Neuronal stem cell (in vitro differentiated cells): ENCODE data around the gene VANGL1. TPM values are rescaled to one million over a fixed set of nuclear protein-coding genes. Genes with fewer than 3 reads are reported as not detected.

Experiments used
- DNase-seq: peaks from one replicate; pipeline ENCODE4 v3.0.0-alpha.2; 2013; ENCODE audit warnings: low spot score
- H2AFZ ChIP-seq: one replicate; pipeline ENCODE4 v1.6.1; 2013; ENCODE audit warnings: mild to moderate bottlenecking, low read length, inconsistent platforms
- H2AK5ac ChIP-seq: 2 replicates; pipeline ENCODE4 v1.6.1; 2013; ENCODE audit warnings: low read depth, mild to moderate bottlenecking, inconsistent platforms, low read length, moderate library complexity, mixed read lengths
- H2BK120ac ChIP-seq: 2 replicates; pipeline ENCODE4 v1.6.1; 2013; ENCODE audit warnings: low read depth, mild to moderate bottlenecking, inconsistent platforms, low read length, moderate library complexity, mixed read lengths
- H2BK12ac ChIP-seq: one replicate; pipeline ENCODE4 v1.6.1; 2013; ENCODE audit warnings: low read length, inconsistent platforms
- H2BK15ac ChIP-seq: 2 replicates; pipeline ENCODE4 v1.6.1; 2013; ENCODE audit warnings: mild to moderate bottlenecking, low read length, inconsistent platforms, mixed read lengths
- H2BK5ac ChIP-seq: one replicate; pipeline ENCODE4 v1.6.1; 2013; ENCODE audit warnings: inconsistent platforms, mild to moderate bottlenecking, low read length, moderate library complexity
- H3K14ac ChIP-seq: one replicate; pipeline ENCODE4 v1.6.1; 2013; ENCODE audit warnings: low read length, inconsistent platforms
- H3K18ac ChIP-seq: 2 replicates; pipeline ENCODE4 v1.6.1; 2013; ENCODE audit warnings: low read length, inconsistent platforms
- H3K23ac ChIP-seq: 2 replicates; pipeline ENCODE4 v1.6.1; 2013; ENCODE audit warnings: low read depth, mild to moderate bottlenecking, mixed read lengths, low read length, inconsistent platforms; ENCODE audit not compliant: poor library complexity
- H3K27ac ChIP-seq: replicated peaks from 3 replicates; pipeline ENCODE4 v1.5.1; 2013; ENCODE audit warnings: low read length, inconsistent platforms
- H3K27me3 ChIP-seq, 3 experiments: 2 replicates each; pipeline ENCODE4 v1.6.1; 2013; ENCODE audit warnings: low read length in 3 of 3, mild to moderate bottlenecking in 2 of 3, inconsistent platforms in 1 of 3, low read depth in 1 of 3, mixed read lengths in 1 of 3, moderate library complexity in 1 of 3; ENCODE audit not compliant: control insufficient read depth in 3 of 3, insufficient read depth in 3 of 3
- H3K36me3 ChIP-seq, 2 donors: replicated peaks in 1 of 2; 2 replicates each; pipeline ENCODE4 v1.6.1; 2013; ENCODE audit warnings: low read length in 2 of 2; ENCODE audit not compliant: control insufficient read depth in 2 of 2, insufficient read depth in 2 of 2
- H3K4ac ChIP-seq: 2 replicates; pipeline ENCODE4 v1.6.1; 2013; ENCODE audit warnings: inconsistent platforms, mild to moderate bottlenecking, low read length, moderate library complexity
- H3K4me1 ChIP-seq, 2 donors: 1 replicate in 1 of 2; 2 replicates in 1 of 2; pipeline ENCODE4 v1.6.1; 2013; ENCODE audit warnings: low read length in 2 of 2, low read depth in 1 of 2; ENCODE audit not compliant: control insufficient read depth in 2 of 2, insufficient read depth in 1 of 2
- H3K4me2 ChIP-seq: one replicate; pipeline ENCODE4 v1.6.1; 2013; ENCODE audit warnings: mild to moderate bottlenecking, low read length, inconsistent platforms; ENCODE audit not compliant: insufficient read depth, poor library complexity, severe bottlenecking
- H3K4me3 ChIP-seq, 2 donors: 2 replicates each; pipeline ENCODE4 v1.5.1; 2013; ENCODE audit warnings: low read length in 2 of 2, mild to moderate bottlenecking in 2 of 2, inconsistent platforms in 1 of 2, moderate library complexity in 1 of 2
- H3K79me1 ChIP-seq: one replicate; pipeline ENCODE4 v1.6.1; 2013; ENCODE audit warnings: low read depth, mild to moderate bottlenecking, inconsistent platforms, low read length, moderate library complexity
- H3K9ac ChIP-seq: one replicate; pipeline ENCODE4 v1.6.1; 2013; ENCODE audit warnings: mild to moderate bottlenecking, low read depth, low read length, inconsistent platforms; ENCODE audit not compliant: poor library complexity
- H3K9me3 ChIP-seq, 2 donors: replicated peaks in 1 of 2; 2 replicates each; pipeline versions ENCODE3 to v1.6.1; 2013; ENCODE audit warnings: low read length in 2 of 2, mild to moderate bottlenecking in 2 of 2, inconsistent platforms in 1 of 2, low read depth in 1 of 2, mixed read lengths in 1 of 2, moderate library complexity in 1 of 2; ENCODE audit not compliant: control insufficient read depth in 2 of 2, insufficient read depth in 1 of 2
- H4K8ac ChIP-seq: one replicate; pipeline ENCODE4 v1.6.1; 2013; ENCODE audit warnings: low read depth, mild to moderate bottlenecking, inconsistent platforms, low read length, moderate library complexity
- H4K91ac ChIP-seq: one replicate; pipeline ENCODE4 v1.6.1; 2013; ENCODE audit warnings: low read length, low read depth, mild to moderate bottlenecking, inconsistent platforms; ENCODE audit not compliant: poor library complexity
- WGBS, 2 donors: extraction: QIAGEN DNeasy Blood & Tissue Kit; methylation state at CpG; one replicate each; pipeline ENCODE4 v1.1.7; 2013; ENCODE audit warnings: missing lambda C conversion rate in 2 of 2, mixed read lengths in 1 of 2; ENCODE audit not compliant: insufficient read length in 2 of 2, insufficient replicate concordance in 1 of 2; ENCODE audit errors: extremely low coverage in 2 of 2; 5-methylcytosine and 5-hydroxymethylcytosine counted together
- polyA plus RNA-seq, 2 experiments: library from polyadenylated mRNA; stranded (reverse); fragments of 200-250 nt; gene quantifications; one replicate each; pipeline ENCODE4 v1.2.3, GENCODE V29; 2013

VANGL1 gene
- polyA plus RNA-seq (2013, experiment 1 of 2) = 6.9 TPM
- polyA plus RNA-seq (2013, experiment 2 of 2) = 6.6 TPM

GRCh38 chr1:115641762-115642167 is at the start of gene VANGL1:
TSS of gene VANGL1 (plus strand) at chr1:115641970. CDS start at chr1:115651414, 9,444 bp downstream.
- H3K36me3 ChIP-seq = no peaks in the 10 kb centered on the region
- no peak within 1 kb of the TSS for H3K27ac ChIP-seq
- H3K4me1 ChIP-seq = peaks cover 0 to 3% of the 10 kb centered on the region in 2 donors
- no CpG with 5 or more reads among the region's 61 CpGs for WGBS, 2 donors
- H3K9me3 ChIP-seq = peaks cover 8 to 12% of the 10 kb centered on the region in 2 donors
- no peak within 1 kb of the TSS for H4K91ac ChIP-seq
- H3K14ac ChIP-seq = peak within 1 kb of the TSS; percentile 92
- H3K27me3 ChIP-seq = peaks cover 0 to 6% (median 3%) of the 10 kb centered on the region in 3 experiments
- H3K23ac ChIP-seq = peak within 1 kb of the TSS; percentile 80
- H3K4me3 ChIP-seq = peak within 1 kb of the TSS; percentile 75 to 90
- H2AFZ ChIP-seq = peak within 1 kb of the TSS; percentile 98
- H2BK15ac ChIP-seq = no peak within 1 kb of the TSS
- no peak within 1 kb of the TSS for H2BK12ac ChIP-seq
- no peak within 1 kb of the TSS for H4K8ac ChIP-seq
- H2BK5ac ChIP-seq = no peak within 1 kb of the TSS
- H2AK5ac ChIP-seq = no peak within 1 kb of the TSS
- peak within 1 kb of the TSS; percentile 78 for H3K9ac ChIP-seq
- no peaks in the 10 kb centered on the region for H3K79me1 ChIP-seq
- H3K4me2 ChIP-seq = peak within 1 kb of the TSS; percentile 89
- no peak within 1 kb of the TSS for H3K4ac ChIP-seq
- no peak within 1 kb of the TSS for H2BK120ac ChIP-seq
- H3K18ac ChIP-seq = peak within 1 kb of the TSS; percentile 93
- peak; percentile 46 for DNase-seq

GRCh38 chr1:115592264-115592663 is 49.5 kb upstream of the VANGL1 start:
- H2BK15ac ChIP-seq = no peak overlapping the region
- no peak overlapping the region for H3K18ac ChIP-seq
- no peak for DNase-seq
- H3K4me3 ChIP-seq = no peak overlapping the region
- H3K27ac ChIP-seq = no peak overlapping the region
- H3K4me1 ChIP-seq = peaks cover 0 to 2% of the 10 kb centered on the region in 2 donors
- WGBS, 2 donors = no CpG with 5 or more reads among the region's 1 CpG
- no peak overlapping the region for H4K8ac ChIP-seq
- no peak overlapping the region for H3K4ac ChIP-seq
- H3K36me3 ChIP-seq = no peaks in the 10 kb centered on the region
- no peak overlapping the region for H3K14ac ChIP-seq
- H2BK12ac ChIP-seq = no peak overlapping the region
- no peaks in the 10 kb centered on the region for H3K9me3 ChIP-seq
- no peak overlapping the region for H2AK5ac ChIP-seq
- no peaks in the 10 kb centered on the region for H3K27me3 ChIP-seq
- no peak overlapping the region for H3K23ac ChIP-seq
- H2AFZ ChIP-seq = no peak overlapping the region
- H3K4me2 ChIP-seq = no peak overlapping the region
- no peak overlapping the region for H4K91ac ChIP-seq
- no peak overlapping the region for H2BK120ac ChIP-seq
- H3K79me1 ChIP-seq = no peaks in the 10 kb centered on the region
- no peak overlapping the region for H2BK5ac ChIP-seq
- no peak overlapping the region for H3K9ac ChIP-seq

GRCh38 chr1:115593365-115594259 is 48.2 kb upstream of the VANGL1 start:
- H2BK5ac ChIP-seq = no peak overlapping the region
- H3K4me1 ChIP-seq = peaks cover 0 to 2% of the 10 kb centered on the region in 2 donors
- H3K4me2 ChIP-seq = no peak overlapping the region
- no peaks in the 10 kb centered on the region for H3K79me1 ChIP-seq
- H2AFZ ChIP-seq = no peak overlapping the region
- WGBS, 2 donors = no CpG with 5 or more reads among the region's 4 CpGs
- H3K4me3 ChIP-seq = no peak overlapping the region
- H3K9ac ChIP-seq = no peak overlapping the region
- no peak for DNase-seq
- H4K91ac ChIP-seq = no peak overlapping the region
- no peak overlapping the region for H2BK15ac ChIP-seq
- no peak overlapping the region for H3K4ac ChIP-seq
- H2BK12ac ChIP-seq = no peak overlapping the region
- no peaks in the 10 kb centered on the region for H3K36me3 ChIP-seq
- no peak overlapping the region for H3K18ac ChIP-seq
- H3K9me3 ChIP-seq = no peaks in the 10 kb centered on the region
- H3K27me3 ChIP-seq = no peaks in the 10 kb centered on the region
- H3K23ac ChIP-seq = no peak overlapping the region
- H3K27ac ChIP-seq = no peak overlapping the region
- H4K8ac ChIP-seq = no peak overlapping the region
- H3K14ac ChIP-seq = no peak overlapping the region
- H2BK120ac ChIP-seq = no peak overlapping the region
- H2AK5ac ChIP-seq = no peak overlapping the region

GRCh38 chr1:115594600-115594999 is 47.2 kb upstream of the VANGL1 start:
- Histone ChIP-seq H3K18ac (peak overlapping the region; percentile 2), H2BK120ac (no peak overlapping the region), H4K91ac (no peak overlapping the region), H3K4me2 (no peak overlapping the region), H3K9me3 (no peaks in the 10 kb centered on the region), H3K36me3 (no peaks in the 10 kb centered on the region), H3K9ac (peak overlapping the region; percentile 10), H2BK5ac (no peak overlapping the region), H3K14ac (peak overlapping the region; percentile 72), H2AFZ (no peak overlapping the region), H3K4me1 (peaks cover 0 to 2% of the 10 kb centered on the region in 2 donors), H3K27ac (no peak overlapping the region), H4K8ac (no peak overlapping the region), H3K23ac (no peak overlapping the region), H2BK15ac (no peak overlapping the region), H2BK12ac (peak overlapping the region; percentile 60), H3K4me3 (no peak overlapping the region), H3K4ac (no peak overlapping the region), H3K79me1 (no peaks in the 10 kb centered on the region), H2AK5ac (no peak overlapping the region), H3K27me3 (no peaks in the 10 kb centered on the region)
- DNase-seq = no peak
- WGBS, 2 donors = no CpG with 5 or more reads among the region's 4 CpGs
